Stimulated activated CD8-positive, alpha-beta memory T cell treated with anti-CD3 and anti-CD28 coated beads, Interleukin-7, amount 100 ng/mL, for 24 hours (primary cell): Measurements from ENCODE around the gene TUBA3D.
"Not testable (repeated sequence)": the region's sequence is repeated elsewhere in the genome, so short reads cannot be mapped to it uniquely, and the experiment has no call there.

Source experiments
- DNase-seq: peaks from one replicate; pipeline ENCODE4 v3.0.0-alpha.2; 2020; ENCODE audit warnings: low read depth

TUBA3D gene

GRCh38 chr2:131514408-131515166 is 38.7 kb downstream of the TUBA3D start:
- DNase-seq = not testable (repeated sequence)

- DNase-seq = not testable (repeated sequence)
These were observed 39.3 kb downstream of the TUBA3D start for GRCh38 chr2:131515235-131515634.

- no peak for DNase-seq
These were observed 40.1 kb downstream of the TUBA3D start for GRCh38 chr2:131516011-131516410.

- not testable (repeated sequence) for DNase-seq
These were observed 40.7 kb downstream of the TUBA3D start for GRCh38 chr2:131516621-131517020.

- DNase-seq = no peak
These were observed 41.4 kb downstream of the TUBA3D start for GRCh38 chr2:131517106-131517831.

GRCh38 chr2:131517856-131518255 is 41.9 kb downstream of the TUBA3D start:
- not testable (repeated sequence) for DNase-seq

GRCh38 chr2:131518531-131518930 is 42.6 kb downstream of the TUBA3D start:
- not testable (repeated sequence) for DNase-seq

GRCh38 chr2:131519466-131519865 is 43.5 kb downstream of the TUBA3D start:
- DNase-seq = no peak

- DNase-seq = not testable (repeated sequence)
These were observed 44.1 kb downstream of the TUBA3D start for GRCh38 chr2:131519871-131520470.

GRCh38 chr2:131520526-131520925 is 44.6 kb downstream of the TUBA3D start:
- DNase-seq = no peak

GRCh38 chr2:131521524-131521923 is 45.6 kb downstream of the TUBA3D start:
- DNase-seq = not testable (repeated sequence)

GRCh38 chr2:131521961-131522781 is 46.3 kb downstream of the TUBA3D start:
- DNase-seq = no peak

GRCh38 chr2:131525256-131525655 is 49.3 kb downstream of the TUBA3D start:
- DNase-seq = not testable (repeated sequence)

GRCh38 chr2:131527131-131528001 is 51.4 kb downstream of the TUBA3D start, which contains the start of gene CCDC74A:
TSS of gene CCDC74A (plus strand) at chr2:131527888. CDS start at chr2:131527971, 83 bp downstream.
- peak; percentile 50 for DNase-seq

GRCh38 chr2:131528981-131529863 is 53.3 kb downstream of the TUBA3D start:
- DNase-seq = not testable (repeated sequence)

GRCh38 chr2:131529864-131530445 is 54.0 kb downstream of the TUBA3D start:
- not testable (repeated sequence) for DNase-seq

- not testable (repeated sequence) for DNase-seq
These were observed 54.9 kb downstream of the TUBA3D start for GRCh38 chr2:131530626-131531344.

- not testable (repeated sequence) for DNase-seq
These were observed 55.7 kb downstream of the TUBA3D start for GRCh38 chr2:131531547-131532185.
